Measurements from ENCODE around the gene ORC1.

Gene ORC1

DNA sequence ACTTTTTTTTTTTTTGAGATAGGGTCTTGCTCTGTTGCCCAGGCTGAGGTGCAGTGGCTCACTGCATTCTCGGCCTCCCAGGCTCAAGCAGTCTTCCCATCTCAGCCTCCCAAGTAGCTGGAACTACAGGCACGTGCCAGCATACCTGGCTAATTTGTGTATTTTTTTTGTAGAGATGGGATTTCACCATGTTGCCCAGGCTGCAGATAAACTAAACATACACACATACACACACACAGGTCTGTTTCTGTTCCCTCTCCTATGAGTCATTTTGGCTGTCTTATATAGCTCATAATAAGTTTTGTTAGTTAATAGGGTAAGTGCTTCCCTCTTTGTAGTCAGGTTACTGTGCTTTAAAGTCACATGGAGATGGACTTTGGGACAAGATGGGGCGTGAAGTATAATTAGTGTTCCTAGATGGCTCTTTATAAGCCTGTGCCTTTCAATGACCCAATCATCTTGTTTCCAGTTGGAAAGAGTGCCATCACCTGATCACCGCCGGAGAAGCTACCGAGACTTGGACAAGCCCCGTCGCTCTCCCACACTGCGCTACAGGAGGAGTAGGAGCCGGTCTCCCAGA is 9.3 kb upstream of the ORC1 start:
- peaks cover 32 to 57% of the 10 kb centered on the region in 2 experiments for H3K36me3 ChIP-seq (ENCODE audit: control insufficient read depth in 1 of 2, insufficient read depth in 2 of 2, low read length in 2 of 2)
- H3K18ac ChIP-seq (ENCODE audit: low read length) = no peak overlapping the region
- no peak overlapping the region for H3K14ac ChIP-seq (ENCODE audit: low read length)
- no peak overlapping the region for H3K23ac ChIP-seq (ENCODE audit: low read length)
- no peaks in the 10 kb centered on the region for H3K79me1 ChIP-seq (ENCODE audit: low read length)
- DNase-seq = peak; percentile 69 to 75
- no peak overlapping the region for H4K8ac ChIP-seq (ENCODE audit: low read depth, low read length)
- H3K4me2 ChIP-seq (ENCODE audit: low read length) = no peak overlapping the region
- H3K4ac ChIP-seq (ENCODE audit: low read depth, low read length) = no peak overlapping the region
- H4K91ac ChIP-seq (ENCODE audit: low read depth, low read length) = no peak overlapping the region
- no peak overlapping the region for H2BK120ac ChIP-seq (ENCODE audit: insufficient read depth, low read length, poor library complexity)
- H3K4me1 ChIP-seq (ENCODE audit: control insufficient read depth in 1 of 2, insufficient read depth in 2 of 2, low read length in 2 of 2) = no peaks in the 10 kb centered on the region
- no peak overlapping the region for H3K4me3 ChIP-seq (ENCODE audit: low read depth, low read length)
- no CpG with 5 or more reads among the region's 10 CpGs for WGBS (ENCODE audit: extremely low coverage, insufficient coverage, insufficient read length)
- H2AK5ac ChIP-seq (ENCODE audit: low read length) = no peak overlapping the region
- no peaks in the 10 kb centered on the region for H3K9me3 ChIP-seq (ENCODE audit: insufficient read depth, low read depth, low read length)
- no peak overlapping the region for H2BK5ac ChIP-seq (ENCODE audit: low read depth, low read length, poor library complexity)
- no peak overlapping the region for H3K27ac ChIP-seq (ENCODE audit: low read depth, low read length)
- H3K79me2 ChIP-seq (ENCODE audit: control insufficient read depth, insufficient read depth, low read length, poor library complexity) = no peaks in the 10 kb centered on the region
- no peaks in the 10 kb centered on the region for H3K27me3 ChIP-seq (ENCODE audit: insufficient read depth, low read length)
- no peak overlapping the region for H3K9ac ChIP-seq (ENCODE audit: low read length)
- no peak overlapping the region for H2BK12ac ChIP-seq (ENCODE audit: low read length)
- H4K12ac ChIP-seq (ENCODE audit: low read depth, low read length) = no peak overlapping the region
- H2AFZ ChIP-seq (ENCODE audit: insufficient read depth, low read length, poor library complexity) = no peak overlapping the region

DNA sequence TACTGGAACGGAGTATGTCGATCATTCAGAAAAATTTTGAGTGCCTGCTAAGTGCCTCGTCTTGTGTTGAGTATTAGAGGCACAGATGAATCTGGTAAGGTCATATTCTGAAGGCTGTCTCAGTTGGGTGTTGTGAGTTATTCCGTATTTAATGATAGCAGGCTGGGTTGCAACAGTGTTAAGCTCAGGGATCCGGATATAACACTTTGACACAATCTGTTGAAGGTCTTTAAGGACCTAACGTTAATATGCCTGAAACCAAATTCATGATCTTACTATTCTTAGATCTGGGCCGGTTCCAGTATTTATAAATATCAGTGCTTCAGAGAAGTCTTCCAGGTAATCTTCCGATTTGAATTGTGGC is 734 bp upstream of the ORC1 start:
- Histone ChIP-seq H4K8ac (ENCODE audit: low read depth, low read length) (peak overlapping the region; percentile 92), H3K27me3 (ENCODE audit: insufficient read depth, low read length) (no peaks in the 10 kb centered on the region), H3K27ac (ENCODE audit: low read depth, low read length) (peak overlapping the region; percentile 82), H3K9me3 (ENCODE audit: insufficient read depth, low read depth, low read length) (no peaks in the 10 kb centered on the region), H3K4me1 (ENCODE audit: control insufficient read depth in 1 of 2, insufficient read depth in 2 of 2, low read length in 2 of 2) (no peaks in the 10 kb centered on the region), H3K14ac (ENCODE audit: low read length) (peak overlapping the region; percentile 82), H3K18ac (ENCODE audit: low read length) (peak overlapping the region; percentile 80), H2AFZ (ENCODE audit: insufficient read depth, low read length, poor library complexity) (peak overlapping the region; percentile 88), H2BK5ac (ENCODE audit: low read depth, low read length, poor library complexity) (peak overlapping the region; percentile 76), H3K9ac (ENCODE audit: low read length) (peak overlapping the region; percentile 91), H2BK120ac (ENCODE audit: insufficient read depth, low read length, poor library complexity) (peak overlapping the region; percentile 50), H4K12ac (ENCODE audit: low read depth, low read length) (peak overlapping the region; percentile 75), H3K4me3 (ENCODE audit: low read depth, low read length) (peak overlapping the region; percentile 85), H2BK12ac (ENCODE audit: low read length) (no peak overlapping the region), H3K36me3 (ENCODE audit: control insufficient read depth in 1 of 2, insufficient read depth in 2 of 2, low read length in 2 of 2) (peaks cover 8 to 23% of the 10 kb centered on the region in 2 experiments), H4K91ac (ENCODE audit: low read depth, low read length) (peak overlapping the region; percentile 85), H3K4ac (ENCODE audit: low read depth, low read length) (peak overlapping the region; percentile 65), H3K79me1 (ENCODE audit: low read length) (peaks cover 5% of the 10 kb centered on the region), H2AK5ac (ENCODE audit: low read length) (no peak overlapping the region), H3K79me2 (ENCODE audit: control insufficient read depth, insufficient read depth, low read length, poor library complexity) (no peaks in the 10 kb centered on the region), H3K23ac (ENCODE audit: low read length) (no peak overlapping the region), H3K4me2 (ENCODE audit: low read length) (peak overlapping the region; percentile 76)
- no CpG with 5 or more reads among the region's 8 CpGs for WGBS (ENCODE audit: extremely low coverage, insufficient coverage, insufficient read length)
- no peak for DNase-seq

- DNase-seq = peak; percentile 61 to 82
- no peak overlapping the region for H2BK5ac ChIP-seq (ENCODE audit: low read depth, low read length, poor library complexity)
- H3K79me1 ChIP-seq (ENCODE audit: low read length) = peaks cover 5% of the 10 kb centered on the region
- H3K4me1 ChIP-seq (ENCODE audit: control insufficient read depth in 1 of 2, insufficient read depth in 2 of 2, low read length in 2 of 2) = no peaks in the 10 kb centered on the region
- H2AK5ac ChIP-seq (ENCODE audit: low read length) = no peak overlapping the region
- H4K91ac ChIP-seq (ENCODE audit: low read depth, low read length) = no peak overlapping the region
- H3K27me3 ChIP-seq (ENCODE audit: insufficient read depth, low read length) = no peaks in the 10 kb centered on the region
- H3K4me3 ChIP-seq (ENCODE audit: low read depth, low read length) = peak overlapping the region; percentile 89
- H4K8ac ChIP-seq (ENCODE audit: low read depth, low read length) = no peak overlapping the region
- H2BK12ac ChIP-seq (ENCODE audit: low read length) = no peak overlapping the region
- H3K9me3 ChIP-seq (ENCODE audit: insufficient read depth, low read depth, low read length) = no peaks in the 10 kb centered on the region
- peak overlapping the region; percentile 10 for H3K18ac ChIP-seq (ENCODE audit: low read length)
- WGBS (ENCODE audit: extremely low coverage, insufficient coverage, insufficient read length) = no CpG with 5 or more reads among the region's 16 CpGs
- no peak overlapping the region for H3K4ac ChIP-seq (ENCODE audit: low read depth, low read length)
- no peak overlapping the region for H2BK120ac ChIP-seq (ENCODE audit: insufficient read depth, low read length, poor library complexity)
- no peak overlapping the region for H3K23ac ChIP-seq (ENCODE audit: low read length)
- peaks cover 4 to 21% of the 10 kb centered on the region in 2 experiments for H3K36me3 ChIP-seq (ENCODE audit: control insufficient read depth in 1 of 2, insufficient read depth in 2 of 2, low read length in 2 of 2)
- peak overlapping the region; percentile 84 for H2AFZ ChIP-seq (ENCODE audit: insufficient read depth, low read length, poor library complexity)
- no peaks in the 10 kb centered on the region for H3K79me2 ChIP-seq (ENCODE audit: control insufficient read depth, insufficient read depth, low read length, poor library complexity)
- H3K27ac ChIP-seq (ENCODE audit: low read depth, low read length) = peak overlapping the region; percentile 13
- no peak overlapping the region for H4K12ac ChIP-seq (ENCODE audit: low read depth, low read length)
- H3K4me2 ChIP-seq (ENCODE audit: low read length) = peak overlapping the region; percentile 74
- H3K14ac ChIP-seq (ENCODE audit: low read length) = no peak overlapping the region
- H3K9ac ChIP-seq (ENCODE audit: low read length) = peak overlapping the region; percentile 31
Measured at GRCh38 chr1:52403566-52404115, 582 bp downstream of the ORC1 start.

DNA sequence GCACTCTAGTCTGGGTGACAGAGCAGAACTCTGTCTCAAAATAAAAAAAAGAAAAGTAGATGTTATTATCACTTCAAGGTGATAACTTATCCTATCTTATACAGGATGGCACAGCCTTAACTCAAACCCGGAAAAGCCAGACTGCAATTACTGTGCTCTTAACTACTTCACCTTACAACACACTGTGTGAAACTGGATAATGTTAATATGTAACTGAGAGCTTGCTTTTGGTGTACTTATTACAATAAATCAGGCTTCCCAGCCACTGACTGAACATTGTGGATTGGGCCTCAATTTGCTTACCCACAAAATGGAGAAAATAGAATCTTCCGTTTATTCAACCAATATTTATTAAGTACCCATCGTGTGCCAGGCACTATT is 1.4 kb downstream of the ORC1 start:
- Histone ChIP-seq H2BK5ac (ENCODE audit: low read depth, low read length, poor library complexity) (no peak overlapping the region), H3K27me3 (ENCODE audit: insufficient read depth, low read length) (no peaks in the 10 kb centered on the region), H2BK12ac (ENCODE audit: low read length) (no peak overlapping the region), H3K4me2 (ENCODE audit: low read length) (no peak overlapping the region), H3K18ac (ENCODE audit: low read length) (no peak overlapping the region), H3K4me3 (ENCODE audit: low read depth, low read length) (no peak overlapping the region), H3K79me1 (ENCODE audit: low read length) (peaks cover 5% of the 10 kb centered on the region), H2AFZ (ENCODE audit: insufficient read depth, low read length, poor library complexity) (no peak overlapping the region), H4K12ac (ENCODE audit: low read depth, low read length) (no peak overlapping the region), H3K4me1 (ENCODE audit: control insufficient read depth in 1 of 2, insufficient read depth in 2 of 2, low read length in 2 of 2) (no peaks in the 10 kb centered on the region), H3K9me3 (ENCODE audit: insufficient read depth, low read depth, low read length) (no peaks in the 10 kb centered on the region), H3K23ac (ENCODE audit: low read length) (no peak overlapping the region), H3K4ac (ENCODE audit: low read depth, low read length) (peak overlapping the region; percentile 25), H2AK5ac (ENCODE audit: low read length) (no peak overlapping the region), H4K8ac (ENCODE audit: low read depth, low read length) (no peak overlapping the region), H3K79me2 (ENCODE audit: control insufficient read depth, insufficient read depth, low read length, poor library complexity) (no peaks in the 10 kb centered on the region), H3K27ac (ENCODE audit: low read depth, low read length) (no peak overlapping the region), H3K9ac (ENCODE audit: low read length) (no peak overlapping the region), H3K36me3 (ENCODE audit: control insufficient read depth in 1 of 2, insufficient read depth in 2 of 2, low read length in 2 of 2) (peaks cover 7 to 18% of the 10 kb centered on the region in 2 experiments), H3K14ac (ENCODE audit: low read length) (no peak overlapping the region), H2BK120ac (ENCODE audit: insufficient read depth, low read length, poor library complexity) (no peak overlapping the region), H4K91ac (ENCODE audit: low read depth, low read length) (no peak overlapping the region)
- DNase-seq = no peak
- no CpG with 5 or more reads among the region's 3 CpGs for WGBS (ENCODE audit: extremely low coverage, insufficient coverage, insufficient read length)

All from trophoblast cell (in vitro differentiated cells and primary cell).